HG03342 (cell line): ENCODE measurements around the gene NRG2.

ENCODE experiments used
- ATAC-seq: cut with Tn5 transposase; IDR thresholded peaks from one replicate; pipeline ENCODE4 v1.9.1; 2021; ENCODE audit warnings: mild to moderate bottlenecking, moderate library complexity; ENCODE audit not compliant: unreplicated experiment

Gene NRG2

DNA sequence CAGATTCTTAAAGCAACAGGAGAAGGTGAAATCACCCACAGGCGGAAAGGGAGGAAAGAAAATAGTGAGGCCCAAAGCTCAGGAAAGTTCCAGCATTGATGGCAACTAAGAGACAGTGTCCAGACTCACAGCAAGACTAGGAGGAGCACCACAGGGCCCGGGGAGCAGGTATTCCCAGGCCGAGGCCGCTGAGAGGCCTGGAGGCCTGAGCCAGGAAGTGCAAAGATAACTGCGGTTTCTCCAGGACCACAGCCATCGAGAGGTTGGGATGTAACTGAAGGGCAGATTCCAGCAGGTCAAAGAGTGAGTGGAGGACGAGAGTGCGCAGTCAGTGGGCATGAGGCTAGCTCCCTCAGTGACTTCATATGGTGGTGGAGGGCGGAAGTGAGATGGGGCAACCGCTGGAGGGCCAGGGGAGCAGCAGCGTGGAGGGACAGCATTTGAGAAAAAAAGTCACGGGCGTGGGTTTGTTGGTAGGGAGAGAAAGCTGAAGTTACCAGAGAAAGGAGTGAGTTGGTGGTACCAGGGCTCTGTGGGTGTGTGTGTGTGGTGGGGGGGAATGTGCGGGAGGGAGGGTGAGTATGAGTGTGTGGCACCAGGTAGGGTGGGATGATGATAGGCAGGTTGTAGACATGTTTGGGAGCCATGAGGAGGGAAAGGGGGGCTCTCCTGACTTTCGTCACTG is 157.8 kb downstream of the NRG2 start:
- ATAC-seq, result no peak

- ATAC-seq, result no peak
These were observed 158.4 kb downstream of the NRG2 start for GRCh38 chr5:139884734-139885133.

- no peak for ATAC-seq
These were observed 159.0 kb downstream of the NRG2 start for GRCh38 chr5:139884144-139884543.

- ATAC-seq, result no peak
These were observed 160.0 kb downstream of the NRG2 start for GRCh38 chr5:139882961-139883539.

DNA sequence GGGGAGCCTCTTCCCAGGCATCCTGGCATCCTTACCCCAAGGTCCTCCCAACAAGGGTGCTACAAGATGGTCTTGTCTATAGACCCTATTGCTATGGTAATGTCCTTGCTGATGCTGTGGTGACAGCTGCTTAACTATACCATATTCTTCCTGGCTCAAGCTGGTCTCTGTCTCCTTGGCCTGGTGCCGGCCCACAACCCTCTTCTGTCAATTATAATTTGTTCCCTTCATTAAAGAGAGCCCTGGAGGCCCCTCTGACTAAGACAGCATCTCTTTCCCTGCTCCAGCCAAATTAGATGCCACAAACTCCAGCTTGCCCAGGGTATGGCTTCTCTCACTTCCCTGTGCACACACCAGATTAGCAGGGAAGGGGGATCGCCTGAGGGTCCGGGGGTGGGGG is 160.8 kb downstream of the NRG2 start:
- no peak for ATAC-seq

- ATAC-seq, result no peak
These were observed 161.9 kb downstream of the NRG2 start for GRCh38 chr5:139881143-139881733.

GRCh38 chr5:139880416-139881142 is 162.5 kb downstream of the NRG2 start:
- no peak for ATAC-seq

DNA sequence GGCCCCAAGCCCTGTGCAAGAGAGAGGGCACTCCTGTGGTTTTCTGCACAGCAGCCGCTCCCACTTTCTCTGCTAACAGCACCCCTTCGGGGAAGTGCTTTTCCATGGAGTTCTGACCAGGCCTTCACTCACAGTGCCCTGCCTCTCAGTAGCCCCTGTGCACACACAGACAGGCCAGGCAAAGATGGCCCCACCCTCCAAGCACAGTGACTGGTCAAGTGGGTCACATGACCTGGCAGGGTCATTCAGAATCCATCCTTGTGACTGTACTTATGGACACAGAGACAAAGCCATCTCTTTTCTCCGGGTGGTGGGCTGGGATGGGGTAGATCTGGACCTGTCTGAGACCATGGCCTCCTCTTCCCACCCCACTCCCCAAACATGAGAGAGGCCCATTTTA is 165.0 kb downstream of the NRG2 start:
- ATAC-seq, result no peak

DNA sequence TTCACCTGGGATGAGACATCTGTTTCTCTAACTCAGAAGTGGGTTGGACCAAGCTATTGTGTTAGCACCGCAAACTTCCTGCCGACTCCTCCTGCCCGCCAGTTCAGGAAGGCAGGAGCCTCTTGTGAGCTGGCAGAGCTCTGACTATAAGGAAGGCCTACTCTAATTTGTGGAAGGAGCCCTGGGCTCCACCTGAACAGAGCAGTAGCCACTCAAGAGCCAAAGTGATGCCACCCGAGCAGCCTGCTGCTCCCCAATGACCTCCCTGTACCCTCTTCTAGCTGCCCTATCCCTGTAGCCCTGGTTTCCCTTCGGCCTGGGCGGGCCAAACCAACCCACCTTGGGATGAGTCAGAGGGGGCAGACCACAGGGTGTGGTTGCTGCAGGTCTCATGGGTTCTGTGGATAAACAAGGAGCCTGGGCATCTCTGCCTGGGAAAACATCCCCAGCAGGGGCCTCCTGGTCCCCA is 165.9 kb downstream of the NRG2 start:
- no peak for ATAC-seq

DNA sequence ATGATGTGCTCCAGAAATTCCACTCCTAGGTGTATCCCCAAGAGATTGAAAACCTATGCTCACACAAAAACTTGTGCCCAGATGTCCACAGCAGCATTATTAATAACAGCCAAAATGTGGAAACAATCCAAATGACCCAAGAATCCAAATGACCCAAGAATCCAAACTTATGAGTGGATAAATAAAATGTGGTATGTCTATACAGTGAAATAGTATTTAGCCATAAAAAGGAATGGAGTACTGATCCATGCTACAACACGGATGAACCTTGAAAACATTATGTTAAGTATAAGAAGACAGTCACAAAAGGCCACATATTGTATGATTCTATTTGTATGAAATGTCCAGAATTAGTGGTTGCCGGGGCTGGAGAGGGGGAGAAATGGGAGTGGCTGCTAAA is 167.1 kb downstream of the NRG2 start:
- ATAC-seq, result no peak

DNA sequence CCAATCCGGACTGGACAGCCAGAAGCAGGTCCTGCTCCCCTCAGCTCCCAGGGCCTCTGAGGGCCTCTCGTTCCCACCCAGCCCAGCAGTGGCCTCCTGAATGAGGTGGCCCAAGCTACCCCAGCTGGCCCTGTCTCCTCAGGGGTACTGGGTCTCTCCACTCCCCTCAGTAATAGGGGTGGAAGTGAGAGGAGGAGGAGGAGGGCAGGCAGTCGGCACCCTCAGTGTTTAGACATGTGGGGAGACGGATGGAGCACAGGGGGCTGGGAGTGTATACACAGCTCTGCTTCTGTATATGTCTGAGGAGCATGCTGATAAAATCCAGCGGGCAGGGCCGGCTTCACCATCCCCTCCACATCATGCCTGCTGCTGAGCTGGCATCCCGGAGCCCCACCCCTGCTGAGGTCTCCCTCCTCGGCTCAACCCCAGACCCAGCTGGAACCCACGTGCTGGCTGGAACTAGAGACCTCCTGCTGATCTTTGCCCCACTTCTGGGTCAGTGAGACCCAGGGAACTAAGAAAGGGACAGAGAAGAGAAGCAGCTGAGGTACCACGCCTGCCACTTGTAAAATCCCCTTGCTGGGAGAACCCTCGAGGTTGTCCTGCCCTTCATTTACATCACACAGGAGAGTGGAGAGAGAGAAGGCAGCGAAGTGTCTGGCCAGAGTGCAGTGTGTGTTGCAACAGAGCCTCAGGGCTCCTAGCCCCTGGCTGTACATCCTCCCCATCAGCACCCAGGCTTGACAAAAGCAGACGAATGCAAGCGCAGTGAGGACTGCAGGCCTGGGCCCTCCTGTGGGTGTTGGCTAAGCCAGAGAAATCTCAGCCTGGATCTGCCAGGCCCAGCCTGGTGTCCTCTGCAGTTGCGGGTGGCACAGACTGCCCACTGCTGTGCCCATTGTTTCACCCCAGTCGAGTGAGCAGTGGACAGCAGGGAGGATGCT is 170.0 kb downstream of the NRG2 start:
- no peak for ATAC-seq

DNA sequence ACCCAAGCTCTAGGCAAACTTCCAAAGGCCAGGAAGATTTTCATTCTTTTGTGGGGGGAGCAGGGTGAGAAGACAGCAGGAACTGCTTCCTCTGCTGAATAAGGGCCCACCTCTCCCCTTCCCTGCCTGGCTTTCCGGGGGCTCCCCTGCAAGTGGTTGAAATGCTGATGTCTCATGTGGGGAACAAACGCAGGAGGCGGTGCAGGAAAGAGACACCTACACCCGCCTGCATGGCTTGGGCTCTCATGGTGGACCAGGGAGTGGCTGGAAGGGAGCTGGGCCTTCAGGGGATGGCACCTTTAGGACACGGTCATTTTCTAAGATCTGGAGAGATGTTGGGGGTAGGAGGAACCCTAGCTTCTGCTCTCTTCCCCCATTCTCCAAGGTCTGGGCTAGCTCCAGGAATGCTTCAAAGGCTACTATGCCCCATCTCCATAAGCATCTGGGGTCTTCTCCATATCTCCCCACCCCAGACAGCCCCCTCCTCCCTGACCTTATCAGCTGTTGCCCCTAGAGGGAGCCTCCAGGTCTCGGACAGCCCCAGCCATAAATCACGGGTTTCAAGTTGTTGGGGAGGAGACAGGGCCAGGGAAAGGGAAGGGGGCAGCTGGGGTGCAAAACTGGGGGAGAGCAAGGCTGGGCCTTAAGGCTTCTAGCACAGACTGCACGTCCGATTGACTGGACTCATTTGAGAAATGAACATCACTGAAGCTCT is 170.9 kb downstream of the NRG2 start:
- ATAC-seq, result no peak

- no peak for ATAC-seq
These were observed 171.5 kb downstream of the NRG2 start for GRCh38 chr5:139871614-139872013.

GRCh38 chr5:139870677-139871076 is 172.4 kb downstream of the NRG2 start:
- no peak for ATAC-seq

DNA sequence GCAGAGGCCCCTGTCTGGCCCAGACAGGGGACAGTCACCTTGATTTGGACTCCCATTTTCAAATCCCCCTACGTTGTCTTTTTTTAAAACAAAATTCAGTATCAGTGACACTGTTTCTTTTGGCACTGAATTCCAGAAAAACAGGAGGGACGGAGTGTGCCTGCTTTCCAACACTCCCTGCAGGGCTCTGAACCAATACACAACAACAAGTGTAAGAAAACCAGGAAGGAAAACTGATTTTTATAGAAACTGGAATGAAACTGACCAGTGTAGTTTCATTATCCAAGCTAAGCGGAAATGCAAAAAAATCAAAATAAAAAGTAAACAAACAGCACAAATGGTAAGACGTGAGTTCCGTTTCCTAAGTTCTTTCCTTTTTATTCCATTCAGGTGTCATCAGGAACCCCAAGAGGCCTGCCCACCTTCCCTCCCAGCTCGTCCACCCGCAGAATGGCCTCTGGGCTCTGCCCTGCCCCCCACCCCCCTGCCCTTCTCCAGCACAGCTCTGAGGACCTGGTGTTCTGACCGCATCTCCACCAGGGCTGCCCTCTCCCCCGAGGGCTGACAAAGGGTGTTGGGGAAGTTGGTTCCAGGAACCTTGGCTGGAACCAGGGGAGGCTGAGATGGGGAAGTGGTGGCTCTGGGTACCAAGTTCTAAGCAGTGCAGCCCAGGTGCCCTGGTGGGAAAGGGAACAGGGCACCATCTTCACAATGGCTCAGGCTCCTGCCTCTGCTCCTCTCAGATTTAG is 173.9 kb downstream of the NRG2 start:
- no peak for ATAC-seq

- ATAC-seq, result no peak
These were observed 175.5 kb downstream of the NRG2 start for GRCh38 chr5:139867581-139867980.

DNA sequence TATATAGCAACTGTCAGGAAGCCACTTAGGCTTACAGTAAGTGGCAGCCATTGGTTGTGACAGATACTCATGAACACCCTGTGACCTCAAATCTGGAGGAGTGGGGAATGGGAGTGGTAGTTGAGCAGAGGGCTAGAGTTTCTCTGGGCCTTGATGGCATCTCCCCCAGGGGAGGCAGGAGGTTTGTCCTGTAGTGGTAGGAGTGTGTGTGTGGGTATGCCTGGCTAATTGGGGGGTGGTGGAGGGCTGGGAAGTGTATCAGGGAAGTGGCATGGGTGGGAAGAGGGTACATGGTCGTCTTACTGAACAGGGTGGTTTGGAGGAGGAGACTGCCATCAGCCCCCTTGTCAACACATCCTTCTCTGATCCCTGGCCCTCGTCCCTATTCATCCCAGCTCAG is 176.0 kb downstream of the NRG2 start:
- ATAC-seq, result no peak

- ATAC-seq, result no peak
These were observed 178.2 kb downstream of the NRG2 start for GRCh38 chr5:139864716-139865483.
